NCI-H2107 treated with DMSO at 0.1 percent for 48 hours (cell line): ENCODE measurements around the gene CDK5RAP2.
A peak's percentile ranks its signal among the peaks of the same experiment; 100 is the strongest.

Experiments
- DNase-seq: peaks from one replicate; lab custom pipeline; 2025; ENCODE audit not compliant: unreplicated experiment; lab: John Stamatoyannopoulos, UW

The CDK5RAP2 gene

DNA sequence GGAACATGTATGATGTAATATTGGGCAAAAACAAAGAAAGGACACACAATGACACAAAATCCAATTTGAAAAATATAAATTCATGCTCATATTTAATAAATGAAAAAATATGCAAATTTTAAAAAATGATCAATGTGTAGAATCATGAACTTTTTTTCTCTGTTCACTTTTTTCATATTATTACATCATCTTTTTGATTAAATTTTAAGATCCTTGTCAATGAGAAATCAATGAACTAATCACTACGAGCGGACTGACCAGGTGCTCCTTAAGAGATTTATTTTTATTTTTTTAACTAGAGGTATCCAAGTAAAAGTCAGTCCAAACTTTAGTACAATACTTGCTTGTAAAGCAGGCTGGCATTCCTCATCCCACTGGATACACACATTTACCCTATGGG is 174.1 kb downstream of the CDK5RAP2 start:
- no peak for DNase-seq

DNA sequence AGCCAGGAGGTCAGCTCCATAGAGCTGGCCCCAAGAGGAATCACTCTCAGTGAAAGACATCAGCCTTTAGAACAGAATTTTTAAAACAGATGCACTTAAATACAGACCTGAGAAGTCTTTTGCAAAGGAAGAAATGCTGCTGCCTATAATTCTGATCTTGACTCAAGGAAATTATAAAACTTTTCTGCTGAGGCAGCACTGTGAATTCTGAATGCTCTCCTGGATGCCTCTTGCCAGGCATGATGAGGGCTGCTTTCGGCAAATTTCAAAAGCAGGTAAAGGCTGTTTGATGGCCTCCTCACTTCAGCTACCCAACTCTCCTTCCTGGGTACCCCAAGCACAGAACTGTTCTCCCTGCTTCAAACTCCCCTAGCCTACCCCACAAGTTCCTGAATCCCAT is 174.8 kb downstream of the CDK5RAP2 start:
- no peak for DNase-seq

DNA sequence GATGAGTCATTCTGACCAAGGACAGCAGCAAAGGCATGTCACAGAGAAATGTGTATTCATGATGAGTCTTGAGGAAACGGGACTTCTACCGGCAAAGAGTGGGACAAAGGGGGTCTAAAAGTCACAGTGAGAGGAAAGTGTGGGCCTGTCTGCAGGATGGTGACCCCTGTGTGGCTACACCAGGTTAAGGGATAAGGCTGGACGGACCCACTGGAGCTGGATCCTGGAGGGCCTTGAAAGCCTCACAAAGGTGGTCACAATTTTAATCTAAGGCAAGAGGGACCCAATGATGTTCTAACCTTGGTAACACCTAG is 176.5 kb downstream of the CDK5RAP2 start:
- DNase-seq, result no peak

DNA sequence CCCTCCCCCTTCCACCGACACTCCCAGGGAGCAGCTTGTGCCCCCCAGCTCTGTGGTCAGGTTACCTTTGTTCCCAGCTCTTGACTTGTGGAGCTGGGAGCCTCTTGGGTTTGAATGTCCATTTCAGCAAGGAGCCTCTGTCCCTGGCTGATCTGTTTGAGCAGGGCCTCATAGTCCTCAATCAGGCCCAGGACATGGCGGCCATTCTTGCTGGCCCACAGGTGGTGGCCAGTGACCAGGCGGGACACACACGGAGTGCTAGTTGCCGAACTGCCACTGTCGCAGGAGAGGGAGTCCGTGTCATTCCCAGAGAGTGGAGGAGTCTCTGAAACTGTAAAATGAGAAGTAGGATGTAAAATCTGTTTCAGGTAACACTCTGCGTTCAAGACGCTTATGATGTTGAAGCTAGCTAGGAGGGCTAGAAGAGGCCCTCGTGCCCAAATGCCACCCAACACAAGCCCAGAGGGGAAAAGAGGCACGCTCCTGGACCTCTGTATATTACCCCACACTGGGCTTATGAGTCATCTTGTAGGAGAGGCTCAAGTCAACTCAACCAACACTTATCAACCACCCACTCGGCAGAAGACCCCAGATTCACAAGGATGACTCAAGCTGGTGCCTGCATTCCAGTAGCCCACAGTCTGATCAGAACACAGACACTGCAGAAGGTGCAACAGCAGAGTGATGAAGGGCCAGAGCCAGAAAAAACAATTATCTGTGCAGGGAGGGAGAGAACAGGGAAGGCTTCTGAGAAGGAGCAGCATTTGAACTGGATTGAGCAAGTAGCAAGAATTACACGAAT is 177.0 kb downstream of the CDK5RAP2 start:
- no peak for DNase-seq

DNA sequence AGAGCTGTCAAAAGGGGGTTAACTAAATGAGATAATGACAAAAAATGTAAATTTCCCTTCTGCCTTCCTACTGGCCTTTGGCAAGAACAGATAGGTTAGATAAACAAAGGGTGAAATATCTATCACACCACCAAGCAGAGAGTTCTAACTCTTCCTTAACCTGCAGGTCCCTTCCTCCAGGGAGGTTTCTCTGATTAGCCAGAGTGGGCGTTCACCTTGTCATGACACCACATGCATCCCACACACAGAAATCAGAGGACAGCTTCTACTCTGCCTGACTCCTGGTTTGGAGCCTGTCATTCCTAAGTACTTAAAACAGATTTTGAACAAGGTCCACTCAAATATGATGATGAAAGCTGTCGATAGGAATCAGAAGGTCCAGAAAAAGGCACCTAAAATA is 180.0 kb downstream of the CDK5RAP2 start:
- no peak for DNase-seq

DNA sequence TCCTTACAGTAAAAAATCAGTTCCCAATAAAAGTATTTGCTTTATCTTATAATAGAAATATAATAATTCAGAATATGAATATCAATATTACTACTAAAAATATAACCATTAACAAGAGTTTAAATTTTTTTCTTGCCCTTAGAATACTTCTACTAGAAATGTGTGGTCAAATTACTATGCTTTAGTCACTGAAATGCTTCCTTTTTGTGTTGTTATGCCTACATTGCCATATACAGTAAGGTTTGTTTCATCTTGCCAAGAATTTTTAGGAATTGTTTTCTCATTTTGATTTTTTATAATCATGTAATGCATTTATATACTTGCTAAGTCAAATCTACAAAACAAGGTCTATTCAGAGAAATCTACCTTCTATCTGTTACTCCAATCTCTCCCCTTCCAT is 181.7 kb downstream of the CDK5RAP2 start:
- DNase-seq, result no peak

DNA sequence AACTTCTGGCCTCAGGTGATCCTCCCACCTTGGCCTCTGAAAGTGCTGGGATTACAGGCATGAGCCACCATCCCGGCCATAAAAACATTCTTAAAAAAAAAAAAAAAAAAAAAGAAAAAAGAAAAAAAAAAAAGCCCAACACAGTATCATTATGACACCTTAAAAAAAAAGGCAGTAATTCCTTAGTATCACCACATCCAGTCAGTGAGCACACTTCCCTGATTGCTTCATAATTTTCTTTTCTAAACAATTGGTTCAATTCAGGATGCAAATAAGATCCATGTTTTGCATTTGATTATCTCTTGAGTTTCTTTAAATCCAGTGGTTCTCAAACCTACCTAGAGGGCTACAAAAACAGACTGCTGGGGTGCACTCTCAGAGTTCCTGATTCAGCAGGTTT is 182.5 kb downstream of the CDK5RAP2 start:
- DNase-seq, result no peak

DNA sequence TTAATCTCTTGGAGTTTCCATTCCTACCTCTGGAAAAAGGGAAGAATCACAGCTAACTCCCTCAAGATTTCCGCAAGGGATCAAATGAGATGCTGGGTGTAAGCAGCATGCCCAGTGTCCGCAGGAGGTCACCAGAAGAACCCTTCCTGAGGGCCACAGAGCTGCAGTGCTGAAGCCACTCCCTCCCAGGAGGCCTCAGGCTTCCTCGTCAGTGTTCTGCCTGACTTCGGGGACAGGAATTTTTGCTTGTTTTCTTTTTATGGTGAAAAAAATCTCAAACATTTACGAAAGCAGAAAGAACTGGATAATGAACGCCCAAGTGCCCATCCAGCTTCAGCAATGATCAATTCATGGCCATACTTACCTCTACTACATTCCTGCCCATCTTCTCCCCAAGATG is 183.0 kb downstream of the CDK5RAP2 start:
- DNase-seq, result no peak

DNA sequence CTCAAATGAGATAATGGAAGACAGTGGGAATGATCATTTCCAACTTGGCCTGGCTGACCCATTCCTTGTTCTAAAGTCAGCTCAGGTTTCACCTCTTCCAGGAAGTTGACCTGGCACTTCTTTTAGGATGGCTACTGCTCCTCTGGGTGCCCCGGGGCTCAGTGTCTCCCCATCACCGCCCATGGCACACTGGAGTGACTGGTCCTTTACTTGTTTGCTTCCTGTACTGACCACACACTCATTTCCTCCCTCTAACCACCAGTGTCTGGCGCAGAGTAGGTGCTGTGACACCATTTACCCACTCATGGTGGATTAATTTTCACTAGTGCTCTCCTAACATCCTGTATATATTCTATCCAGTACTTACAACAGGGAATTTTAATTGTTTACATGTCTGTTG is 183.5 kb downstream of the CDK5RAP2 start:
- no peak for DNase-seq

DNA sequence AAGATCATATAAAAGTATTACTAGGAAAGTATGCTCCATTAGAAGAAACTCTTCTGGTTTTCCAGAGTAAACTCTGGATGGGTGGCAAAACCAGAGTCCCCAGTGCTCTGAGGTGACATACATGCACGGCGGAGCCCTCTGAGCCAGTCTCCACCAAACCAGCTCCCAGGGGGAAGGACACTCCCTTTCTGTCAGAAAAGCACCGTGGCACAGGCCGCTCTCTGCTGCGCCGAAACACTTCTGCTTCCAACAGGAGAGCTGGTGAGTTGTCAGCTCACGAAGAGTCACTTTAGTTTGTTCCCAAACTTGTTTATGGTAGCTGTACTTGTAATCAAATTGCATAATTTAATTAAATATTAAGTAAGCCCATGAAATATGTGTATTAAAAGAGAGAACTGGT is 184.6 kb downstream of the CDK5RAP2 start:
- no peak for DNase-seq

DNA sequence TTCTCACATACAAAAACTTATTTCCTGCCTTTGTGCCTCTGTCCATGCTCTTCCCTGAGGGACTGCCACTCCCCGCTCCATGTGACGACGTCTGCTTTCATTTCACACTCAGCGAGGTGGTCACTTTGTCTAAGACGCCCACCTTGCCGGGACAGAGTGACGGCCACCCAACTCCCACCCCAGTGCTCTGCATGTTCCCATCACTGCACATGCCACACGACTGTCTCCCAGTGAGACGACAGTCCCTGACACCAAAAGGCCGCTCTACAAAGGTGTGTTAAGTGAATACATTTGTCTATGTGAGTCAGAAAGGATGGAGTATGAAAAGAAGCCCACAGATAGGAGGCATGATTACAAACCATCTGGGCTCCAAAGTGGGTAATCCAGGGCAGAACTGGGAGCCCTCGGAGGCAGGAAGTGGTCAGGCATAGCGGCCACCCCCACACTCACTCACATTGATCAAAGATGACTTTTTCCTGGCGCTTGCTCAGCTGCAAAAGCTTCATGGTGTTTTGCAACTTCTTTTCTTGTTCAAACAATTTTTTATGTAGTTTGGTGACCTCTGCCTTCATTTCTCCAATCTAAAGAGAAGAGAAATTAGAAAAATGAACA is 185.8 kb downstream of the CDK5RAP2 start:
- DNase-seq, result no peak

DNA sequence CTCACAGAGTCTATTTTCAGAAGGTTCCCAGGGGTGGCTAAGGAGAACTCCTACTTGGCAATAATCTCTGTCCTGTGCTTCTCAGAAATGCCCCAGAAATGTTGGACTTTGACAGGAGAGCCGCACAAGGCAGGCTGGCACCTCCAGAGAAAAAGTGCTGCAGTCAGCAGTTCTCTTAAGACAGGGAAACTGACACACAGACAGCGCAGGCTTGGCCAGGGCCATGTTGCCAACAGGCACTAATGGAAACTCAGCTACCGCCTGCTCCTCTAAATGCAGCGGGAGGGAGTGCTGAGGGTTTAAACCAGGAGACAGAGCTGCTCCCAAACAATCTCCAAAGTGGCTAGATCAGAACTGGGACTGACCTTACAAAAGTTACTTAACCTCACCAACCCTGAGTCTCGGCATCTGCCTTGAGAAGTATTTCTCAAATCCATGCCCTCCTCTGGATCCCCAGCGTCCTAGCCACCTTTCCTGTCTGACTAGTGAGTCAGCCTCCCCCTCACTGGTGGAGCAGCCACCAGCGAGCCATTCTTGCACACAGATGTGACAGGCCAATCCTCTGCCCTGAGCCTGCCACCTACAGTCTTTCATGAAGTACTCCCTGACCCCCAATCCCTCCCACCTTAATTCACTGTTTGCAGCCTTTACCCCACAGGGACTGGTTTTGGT is 186.4 kb downstream of the CDK5RAP2 start:
- DNase-seq, result no peak

DNA sequence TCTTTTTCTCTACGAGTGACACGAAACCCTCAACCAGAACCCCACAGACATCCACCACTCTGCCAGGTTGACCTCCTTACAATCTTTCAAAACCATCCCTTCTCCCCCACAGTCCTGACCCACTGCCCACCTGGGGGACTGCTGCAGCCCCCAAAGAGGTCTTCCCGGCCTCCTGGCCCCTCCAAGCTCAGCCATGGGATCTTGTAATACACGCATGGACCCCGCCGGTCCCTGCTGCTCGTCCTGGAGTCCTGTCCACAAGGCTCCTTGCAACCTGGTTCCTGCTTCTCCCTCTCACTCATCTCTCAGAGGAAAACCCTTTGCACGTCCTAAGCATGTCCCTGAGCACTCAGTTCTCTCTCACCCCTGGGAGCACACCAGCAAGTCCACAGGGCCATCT is 187.3 kb downstream of the CDK5RAP2 start:
- DNase-seq, result no peak

DNA sequence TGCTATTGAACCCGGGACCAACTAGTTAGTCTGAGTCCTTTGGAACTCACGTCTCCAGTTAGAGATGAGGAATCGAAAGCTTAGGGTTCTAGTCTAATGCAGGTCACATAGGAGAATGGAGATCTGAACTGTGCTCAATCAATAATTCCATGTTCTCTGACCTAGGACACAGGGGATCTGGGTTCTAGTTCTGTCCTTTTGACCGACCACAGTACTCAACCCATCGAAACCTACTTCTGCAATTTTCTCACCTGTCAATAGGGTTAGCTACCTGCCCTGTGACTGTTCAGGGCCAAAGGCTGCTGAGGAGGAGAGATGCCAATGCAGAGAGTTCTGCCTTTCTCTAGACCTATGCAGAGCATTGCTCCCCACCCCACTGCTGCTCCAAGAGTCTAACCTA is 187.7 kb downstream of the CDK5RAP2 start:
- DNase-seq, result no peak

DNA sequence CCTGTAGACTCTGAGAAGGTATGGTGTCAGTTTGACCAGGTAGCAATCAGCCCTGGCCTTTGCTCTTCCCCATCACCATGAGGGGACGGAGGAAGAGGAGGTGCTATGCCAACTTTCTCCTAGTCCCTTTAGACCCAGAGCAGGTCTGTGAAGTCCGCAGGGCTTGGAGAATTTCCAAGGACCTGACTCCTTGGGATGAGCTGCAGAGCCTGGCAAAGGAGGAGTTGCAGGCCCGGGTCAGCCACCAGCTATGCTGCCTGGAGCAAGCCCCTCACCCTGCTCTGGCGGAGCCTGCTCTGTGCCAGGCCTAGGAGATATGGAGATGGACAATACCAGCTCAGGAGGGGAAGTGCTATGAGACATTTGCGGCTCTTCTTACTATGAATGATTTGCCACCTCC is 188.3 kb downstream of the CDK5RAP2 start:
- no peak for DNase-seq

DNA sequence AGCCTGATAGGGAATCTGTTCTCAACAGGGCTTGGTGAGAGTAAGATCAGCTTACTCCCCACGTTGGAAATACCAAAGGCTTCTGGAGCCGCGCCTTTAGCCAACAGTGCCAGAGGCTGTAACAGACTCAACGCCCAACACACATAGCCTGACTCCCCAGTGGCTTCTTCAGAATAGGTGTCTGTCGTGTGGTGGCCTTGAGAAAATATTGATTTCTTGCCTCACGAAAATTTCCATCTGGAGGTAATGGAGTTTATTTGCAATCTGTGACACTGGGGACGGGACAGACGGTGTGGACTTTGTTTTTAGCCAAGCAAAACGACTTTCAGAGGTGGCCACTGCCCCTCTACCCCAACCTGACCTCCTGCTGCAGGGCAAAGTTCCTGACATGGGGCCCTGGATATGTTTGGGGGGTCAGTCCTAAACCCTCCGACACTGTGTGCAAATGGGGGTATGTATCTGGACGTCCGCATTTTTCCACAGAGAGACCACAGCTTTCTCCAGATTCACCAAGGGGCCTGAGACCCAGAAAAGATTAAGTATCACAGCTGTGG is 189.3 kb downstream of the CDK5RAP2 start:
- DNase-seq, result no peak

DNA sequence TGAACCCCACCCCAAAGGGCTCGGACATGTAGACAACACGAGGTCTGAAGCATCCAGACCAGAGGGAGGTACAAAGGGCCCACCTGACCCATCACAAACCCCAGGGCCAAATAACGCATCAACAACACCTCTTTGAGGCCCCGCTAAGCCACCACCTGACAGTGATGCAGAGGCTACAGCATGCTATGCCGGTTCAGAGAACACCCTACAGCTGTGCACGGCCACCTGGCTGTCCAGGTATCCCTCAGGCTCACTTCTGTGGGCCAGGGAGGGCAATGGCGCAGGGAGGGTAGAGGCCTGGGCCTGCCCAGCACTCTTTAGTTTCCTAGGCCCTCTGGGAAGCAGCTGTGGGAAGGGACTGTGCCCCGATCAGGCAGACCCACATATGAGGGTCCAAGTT is 190.1 kb downstream of the CDK5RAP2 start:
- no peak for DNase-seq

DNA sequence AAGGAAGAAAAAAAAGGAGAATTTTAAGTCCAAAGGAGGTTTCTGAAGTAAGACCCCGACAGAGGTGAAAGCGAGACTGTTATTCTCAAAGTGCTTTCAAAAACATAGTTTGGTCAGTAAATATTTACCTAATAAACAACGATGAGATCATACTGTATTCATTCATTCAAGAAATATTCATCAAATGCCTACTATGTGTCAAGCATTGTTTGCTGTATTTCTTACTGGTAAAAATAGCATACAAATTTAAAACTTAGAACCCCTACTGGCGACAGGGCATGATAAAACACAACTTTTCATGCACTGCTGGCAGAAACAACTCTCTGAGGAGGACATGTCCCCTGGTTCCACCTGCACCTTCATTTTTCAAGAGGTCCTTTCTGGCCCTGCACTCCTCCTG is 190.7 kb downstream of the CDK5RAP2 start:
- no peak for DNase-seq

DNA sequence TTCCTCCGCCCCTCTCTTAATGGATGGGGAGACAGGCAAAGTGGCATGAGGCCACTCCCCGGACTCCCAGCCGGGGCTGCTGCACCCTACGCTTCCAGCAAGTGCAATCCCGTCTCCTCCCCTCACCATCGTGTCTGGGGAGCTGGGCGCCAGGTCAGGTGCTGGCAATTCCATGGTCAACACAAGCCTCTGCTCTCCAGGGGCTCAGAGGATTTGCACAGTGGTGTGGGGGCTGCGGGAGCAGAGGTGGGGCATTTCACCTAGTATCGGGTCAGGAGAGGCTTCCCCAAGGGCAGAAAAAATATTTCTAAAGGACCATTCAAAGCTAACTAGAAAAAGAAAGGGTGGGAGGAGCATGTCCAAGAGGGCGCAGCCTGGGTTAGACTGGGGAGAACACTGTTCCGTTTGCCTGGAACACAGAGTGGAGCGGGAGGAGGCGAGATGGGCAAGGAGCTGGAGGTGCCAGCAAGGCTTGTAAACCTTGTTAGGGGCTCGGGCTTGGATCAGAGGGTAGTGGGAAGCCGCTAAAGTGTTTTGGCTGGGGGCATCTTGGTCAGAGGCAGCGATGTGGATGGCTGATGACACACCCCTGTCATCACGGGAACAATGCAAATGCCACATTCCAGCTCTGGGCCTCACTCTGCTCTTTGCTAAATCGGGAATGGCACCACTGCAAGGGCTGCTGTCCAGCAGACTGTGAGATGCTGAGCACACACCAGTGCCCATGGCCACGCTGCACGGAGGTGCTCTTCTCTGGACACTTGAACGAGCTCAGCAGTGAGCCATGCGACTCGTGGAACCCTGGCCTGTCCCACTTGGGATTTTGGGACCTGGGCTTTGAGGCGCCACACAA is 191.7 kb downstream of the CDK5RAP2 start:
- DNase-seq, result peak; percentile 14

DNA sequence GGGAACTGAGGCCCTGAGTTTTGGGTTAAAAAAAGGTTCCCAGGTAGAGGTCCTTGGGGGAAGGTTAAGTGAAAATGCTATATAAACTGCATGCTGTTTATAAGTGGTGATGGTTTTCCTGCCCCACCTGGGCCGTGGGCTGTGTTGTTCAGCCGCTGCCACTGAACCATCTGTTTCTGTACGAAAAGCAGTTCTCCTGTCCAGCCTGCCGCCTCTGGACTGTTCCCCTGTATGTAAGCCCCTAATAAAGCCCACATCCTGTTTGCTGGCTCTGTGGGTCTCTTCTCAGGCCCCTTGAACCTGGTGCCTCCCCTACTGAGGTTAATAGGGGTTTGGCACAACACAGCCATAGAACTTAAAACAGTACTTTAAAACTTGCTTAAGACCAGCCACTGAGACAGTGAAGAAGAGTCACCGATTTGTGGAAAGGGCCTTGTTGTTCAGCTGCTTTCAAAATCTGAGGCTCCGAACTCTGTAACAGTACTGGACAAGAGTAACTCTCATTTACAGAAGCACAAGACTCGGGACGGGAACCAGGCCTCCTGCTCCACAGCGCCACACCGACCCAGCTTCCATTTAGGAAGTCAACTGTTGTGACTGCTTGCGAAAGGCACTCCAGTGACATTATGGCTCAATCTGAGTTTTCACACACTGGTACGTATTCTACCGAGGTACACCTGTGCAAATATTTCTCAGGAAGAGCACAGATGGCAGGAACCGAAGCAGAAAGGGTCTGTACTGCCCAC is 192.5 kb downstream of the CDK5RAP2 start:
- peak; percentile 73 for DNase-seq
